OCI-M1 (cell line): ENCODE data around the gene DDX49.

Experiments used
- DNase-seq: peaks from one replicate; lab custom pipeline; 2025; lab: John Stamatoyannopoulos, UW

The DDX49 gene

DNA sequence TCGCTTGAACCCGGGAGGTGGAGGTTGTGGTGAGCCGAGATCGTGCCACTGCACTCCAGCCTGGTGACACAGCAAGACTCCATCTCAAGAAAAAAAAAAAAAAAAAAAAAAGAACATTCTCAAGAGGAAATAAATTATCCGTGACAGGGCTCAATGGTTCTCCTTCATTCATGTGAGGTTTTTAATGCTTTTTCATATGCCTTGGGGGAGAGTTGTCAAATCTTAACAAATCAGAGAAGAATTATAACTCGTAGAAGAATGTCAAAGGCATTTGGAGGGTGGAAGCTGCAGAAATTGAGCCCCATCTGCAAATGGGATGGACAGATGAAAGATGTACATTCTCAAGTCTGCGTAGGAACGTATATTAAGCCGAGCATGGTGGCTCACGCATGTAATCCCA lies 56.4 kb downstream of the DDX49 start:
- no peak for DNase-seq
